Ovary (tissue), 3 donors: Measurements from ENCODE around the gene SORCS2.

Experiments
- POLR2A ChIP-seq: fragments of 450-650 bp; IDR thresholded peaks from one replicate; pipeline ENCODE4 v1.6.1; 2017; ENCODE audit warnings: antibody characterized with exemption, mild to moderate bottlenecking, moderate library complexity
- TF ChIP-seq, protein P1 (sequence below), 3 donors: fragments of 450-650 bp in 2 of 3; fragments of 200-600 bp in 1 of 3; IDR thresholded peaks; one replicate each; pipeline versions ENCODE4 v1.5.1 to v1.8.0; 2016 to 2022; ENCODE audit warnings: antibody characterized with exemption in 3 of 3, mild to moderate bottlenecking in 1 of 3
- donor health status: DM: no; HTN: no; CAD: no.

DNA sequence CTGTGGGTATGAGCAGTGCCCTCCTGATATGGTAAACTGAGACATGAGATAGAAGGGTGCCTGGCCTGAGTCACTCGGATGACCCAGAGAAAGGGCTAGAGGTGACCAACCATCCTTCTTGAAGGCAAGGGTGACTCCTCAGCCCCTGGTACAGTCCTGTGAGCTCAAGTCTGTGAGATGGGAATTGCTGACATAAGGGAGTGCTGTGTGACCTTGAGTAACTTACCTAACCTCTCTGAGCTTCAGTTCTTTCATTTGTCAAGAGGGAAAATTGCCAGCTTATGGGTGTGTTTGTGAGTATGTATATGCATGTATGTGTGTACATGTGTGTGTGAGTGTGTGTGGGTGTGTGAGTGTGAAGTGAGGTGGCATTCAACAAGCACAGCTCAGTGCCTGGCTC is 452.8 kb downstream of the SORCS2 start:
- no peak for TF ChIP-seq POLR2A
- TF ChIP-seq, protein P1, sequence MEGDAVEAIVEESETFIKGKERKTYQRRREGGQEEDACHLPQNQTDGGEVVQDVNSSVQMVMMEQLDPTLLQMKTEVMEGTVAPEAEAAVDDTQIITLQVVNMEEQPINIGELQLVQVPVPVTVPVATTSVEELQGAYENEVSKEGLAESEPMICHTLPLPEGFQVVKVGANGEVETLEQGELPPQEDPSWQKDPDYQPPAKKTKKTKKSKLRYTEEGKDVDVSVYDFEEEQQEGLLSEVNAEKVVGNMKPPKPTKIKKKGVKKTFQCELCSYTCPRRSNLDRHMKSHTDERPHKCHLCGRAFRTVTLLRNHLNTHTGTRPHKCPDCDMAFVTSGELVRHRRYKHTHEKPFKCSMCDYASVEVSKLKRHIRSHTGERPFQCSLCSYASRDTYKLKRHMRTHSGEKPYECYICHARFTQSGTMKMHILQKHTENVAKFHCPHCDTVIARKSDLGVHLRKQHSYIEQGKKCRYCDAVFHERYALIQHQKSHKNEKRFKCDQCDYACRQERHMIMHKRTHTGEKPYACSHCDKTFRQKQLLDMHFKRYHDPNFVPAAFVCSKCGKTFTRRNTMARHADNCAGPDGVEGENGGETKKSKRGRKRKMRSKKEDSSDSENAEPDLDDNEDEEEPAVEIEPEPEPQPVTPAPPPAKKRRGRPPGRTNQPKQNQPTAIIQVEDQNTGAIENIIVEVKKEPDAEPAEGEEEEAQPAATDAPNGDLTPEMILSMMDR (IDR thresholded peaks at IDR 0.05): no peak
